HEK293 (cell line): ENCODE results near the gene PDE10A.

Experiments
- CTCF ChIA-PET: fragments of 350-600 bp; formaldehyde crosslinking; extraction: SDS; loops from one replicate; lab custom pipeline; 2021; ENCODE audit warnings: antibody characterized with exemption; lab: Yijun Ruan, JAX
- POLR2A ChIA-PET: fragments of 300-600 bp; formaldehyde crosslinking; extraction: SDS; loops from one replicate; lab custom pipeline; 2020; ENCODE audit warnings: antibody characterized with exemption, inconsistent platforms; lab: Yijun Ruan, JAX
- H3K27ac ChIP-seq: fragments of 200-500 bp; sonication (Bioruptor generic); 2 replicates; pipeline ENCODE4 v1.5.1; 2014; ENCODE audit warnings: low read depth, low read length, control low read depth, inconsistent platforms; ENCODE audit errors: extremely low read depth
- H3K36me3 ChIP-seq, 2 experiments: fragments of 200-500 bp in 1 of 2; sonication (Bioruptor generic) in 1 of 2; 1 replicate in 1 of 2; 2 replicates in 1 of 2; pipeline ENCODE4 v1.5.1; 2014 to 2017; ENCODE audit warnings: inconsistent platforms in 2 of 2, low read length in 2 of 2; ENCODE audit not compliant: control insufficient read depth in 2 of 2, insufficient read depth in 1 of 2
- H3K4me1 ChIP-seq: fragments of 200-500 bp; sonication (Bioruptor generic); 2 replicates; pipeline ENCODE4 v1.5.1; 2014; ENCODE audit warnings: mild to moderate bottlenecking, low read length, inconsistent platforms; ENCODE audit not compliant: control insufficient read depth, insufficient read depth
- H3K4me3 ChIP-seq: 2 replicates; pipeline ENCODE4 v1.5.1; 2011; ENCODE audit warnings: low read depth, mild to moderate bottlenecking, control low read depth, low read length, moderate library complexity
- H3K9me3 ChIP-seq: fragments of 200-500 bp; sonication (Bioruptor generic); 2 replicates; pipeline ENCODE4 v1.5.1; 2014; ENCODE audit warnings: low read depth, low read length, inconsistent platforms; ENCODE audit not compliant: control insufficient read depth, insufficient read depth
- KLF10 ChIP-seq: fragments of 450-650 bp; IDR thresholded peaks from 2 replicates; pipeline ENCODE4 v1.5.1; 2018; ENCODE audit warnings: missing biosample characterization, mild to moderate bottlenecking, missing genetic modification characterization
- REPIN1 ChIP-seq: fragments of 450-650 bp; formaldehyde crosslinking; IDR thresholded peaks from 2 replicates; pipeline ENCODE4 v1.5.1; 2017; ENCODE audit warnings: missing biosample characterization, missing genetic modification characterization, low read depth
- ZBTB20 ChIP-seq: fragments of 450-650 bp; formaldehyde crosslinking; IDR thresholded peaks from 2 replicates; pipeline ENCODE4 v1.5.1; 2016; ENCODE audit warnings: missing biosample characterization, missing genetic modification characterization
- ZFHX2 ChIP-seq: fragments of 450-650 bp; formaldehyde crosslinking; conservative IDR thresholded peaks from 2 replicates; pipeline ENCODE4 v1.5.1; 2016; ENCODE audit warnings: missing biosample characterization, missing genetic modification characterization
- ZNF10 ChIP-seq: fragments of 450-650 bp; formaldehyde crosslinking; IDR thresholded peaks from 2 replicates; pipeline ENCODE4 v1.5.1; 2017; ENCODE audit warnings: missing biosample characterization, missing genetic modification characterization
- ZNF2 ChIP-seq: fragments of 450-650 bp; formaldehyde crosslinking; IDR thresholded peaks from 2 replicates; pipeline ENCODE4 v1.5.1; 2016; ENCODE audit warnings: missing biosample characterization, missing genetic modification characterization
- ZNF221 ChIP-seq: fragments of 450-650 bp; formaldehyde crosslinking; IDR thresholded peaks from 2 replicates; pipeline ENCODE4 v1.5.1; 2017; ENCODE audit warnings: missing biosample characterization, missing genetic modification characterization, borderline replicate concordance
- ZNF350 ChIP-seq: fragments of 450-650 bp; formaldehyde crosslinking; IDR thresholded peaks from 2 replicates; pipeline ENCODE4 v1.5.0; 2017; ENCODE audit warnings: missing biosample characterization, mild to moderate bottlenecking, missing genetic modification characterization
- ZNF366 ChIP-seq: fragments of 450-650 bp; formaldehyde crosslinking; conservative IDR thresholded peaks from 2 replicates; pipeline ENCODE4 v1.5.1; 2016; ENCODE audit warnings: missing biosample characterization, missing genetic modification characterization
- ZNF426 ChIP-seq: fragments of 450-650 bp; formaldehyde crosslinking; IDR thresholded peaks from 2 replicates; pipeline ENCODE4 v1.5.1; 2017; ENCODE audit warnings: missing biosample characterization, missing genetic modification characterization, mild to moderate bottlenecking, inconsistent platforms, moderate library complexity
- ZNF510 ChIP-seq: fragments of 450-650 bp; formaldehyde crosslinking; IDR thresholded peaks from 2 replicates; pipeline ENCODE4 v1.5.1; 2018; ENCODE audit warnings: mild to moderate bottlenecking, missing genetic modification characterization, missing biosample characterization; ENCODE audit not compliant: insufficient replicate concordance
- TF ChIP-seq, protein P1 (sequence below): fragments of 450-650 bp; formaldehyde crosslinking; IDR thresholded peaks from 2 replicates; pipeline ENCODE4 v1.5.1; 2016; ENCODE audit warnings: missing biosample characterization, missing genetic modification characterization
- TF ChIP-seq, protein P2 (sequence below): fragments of 450-650 bp; formaldehyde crosslinking; IDR thresholded peaks from 2 replicates; pipeline ENCODE4 v1.5.1; 2017; ENCODE audit warnings: missing biosample characterization, missing genetic modification characterization
- TF ChIP-seq, protein P3 (sequence below): fragments of 450-650 bp; formaldehyde crosslinking; IDR thresholded peaks from 2 replicates; pipeline ENCODE4; 2016; ENCODE audit warnings: missing biosample characterization, missing genetic modification characterization
- TF ChIP-seq, protein P4 (sequence below): fragments of 450-650 bp; formaldehyde crosslinking; IDR thresholded peaks from 2 replicates; pipeline ENCODE4 v1.5.1; 2016; ENCODE audit warnings: missing biosample characterization, missing genetic modification characterization, borderline replicate concordance

PDE10A gene

DNA sequence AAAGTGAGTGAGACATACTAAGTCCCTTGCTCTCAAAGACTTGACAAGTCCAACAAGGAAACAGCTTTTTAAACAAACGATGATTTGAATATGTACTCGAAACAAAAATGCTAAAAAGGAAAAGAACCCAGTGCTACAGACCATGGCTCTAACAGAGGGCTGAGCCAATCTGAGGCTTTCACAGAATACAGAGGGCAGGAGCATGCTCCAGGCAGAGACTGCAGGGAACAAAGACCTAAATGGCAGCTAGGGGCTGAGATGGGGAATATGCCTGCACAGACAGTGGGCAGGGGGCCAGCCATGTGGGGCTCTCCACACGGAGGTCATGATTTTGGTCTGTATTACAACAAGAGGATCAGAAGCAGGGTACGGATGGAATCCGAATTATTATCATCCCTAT lies 322.5 kb downstream of the PDE10A start (continued):
- TF ChIP-seq, protein P1, sequence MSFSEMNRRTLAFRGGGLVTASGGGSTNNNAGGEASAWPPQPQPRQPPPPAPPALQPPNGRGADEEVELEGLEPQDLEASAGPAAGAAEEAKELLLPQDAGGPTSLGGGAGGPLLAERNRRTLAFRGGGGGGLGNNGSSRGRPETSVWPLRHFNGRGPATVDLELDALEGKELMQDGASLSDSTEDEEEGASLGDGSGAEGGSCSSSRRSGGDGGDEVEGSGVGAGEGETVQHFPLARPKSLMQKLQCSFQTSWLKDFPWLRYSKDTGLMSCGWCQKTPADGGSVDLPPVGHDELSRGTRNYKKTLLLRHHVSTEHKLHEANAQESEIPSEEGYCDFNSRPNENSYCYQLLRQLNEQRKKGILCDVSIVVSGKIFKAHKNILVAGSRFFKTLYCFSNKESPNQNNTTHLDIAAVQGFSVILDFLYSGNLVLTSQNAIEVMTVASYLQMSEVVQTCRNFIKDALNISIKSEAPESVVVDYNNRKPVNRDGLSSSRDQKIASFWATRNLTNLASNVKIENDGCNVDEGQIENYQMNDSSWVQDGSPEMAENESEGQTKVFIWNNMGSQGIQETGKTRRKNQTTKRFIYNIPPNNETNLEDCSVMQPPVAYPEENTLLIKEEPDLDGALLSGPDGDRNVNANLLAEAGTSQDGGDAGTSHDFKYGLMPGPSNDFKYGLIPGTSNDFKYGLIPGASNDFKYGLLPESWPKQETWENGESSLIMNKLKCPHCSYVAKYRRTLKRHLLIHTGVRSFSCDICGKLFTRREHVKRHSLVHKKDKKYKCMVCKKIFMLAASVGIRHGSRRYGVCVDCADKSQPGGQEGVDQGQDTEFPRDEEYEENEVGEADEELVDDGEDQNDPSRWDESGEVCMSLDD, result no peak
- no peak for TF ChIP-seq ZNF2 (tag by site-specific recombination)
- no peak for TF ChIP-seq ZNF426 (tag by site-specific recombination)
- TF ChIP-seq ZNF350 (tag by site-specific recombination), result no peak
- TF ChIP-seq REPIN1 (tag by site-specific recombination), result no peak
- no peak for TF ChIP-seq ZBTB20 (tag by site-specific recombination)
- TF ChIP-seq ZNF221 (tag by site-specific recombination), result no peak
- no peak for TF ChIP-seq ZNF510 (tag by site-specific recombination)

DNA sequence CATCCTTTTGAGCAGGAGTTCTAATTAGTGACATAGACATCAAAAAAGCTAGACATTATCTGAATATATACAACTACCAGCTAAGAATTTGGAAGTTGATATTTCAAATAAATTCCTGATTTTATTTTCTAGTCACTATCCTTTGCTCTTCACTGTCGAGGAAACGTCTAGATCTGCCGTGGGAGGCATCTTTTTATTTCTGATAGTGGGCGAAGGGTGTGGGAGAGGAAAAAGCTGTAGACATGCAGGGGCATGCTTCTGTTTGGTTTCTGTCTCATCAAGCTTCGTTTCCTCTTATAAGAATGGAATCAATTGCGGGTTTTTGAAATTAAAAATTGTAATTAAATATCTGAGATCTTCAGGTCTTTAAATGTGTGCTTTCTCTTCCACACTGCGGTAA lies 337.4 kb downstream of the PDE10A start:
- ChIA-PET POLR2A (no interaction called here), CTCF (no interaction called here)

More for the DNA sequence above, 337.4 kb downstream of the PDE10A start:
- Histone ChIP-seq H3K4me1 (no peaks in the 10 kb centered on the region), H3K27ac (no peak overlapping the region), H3K9me3 (no peaks in the 10 kb centered on the region)
- TF ChIP-seq, protein P2, sequence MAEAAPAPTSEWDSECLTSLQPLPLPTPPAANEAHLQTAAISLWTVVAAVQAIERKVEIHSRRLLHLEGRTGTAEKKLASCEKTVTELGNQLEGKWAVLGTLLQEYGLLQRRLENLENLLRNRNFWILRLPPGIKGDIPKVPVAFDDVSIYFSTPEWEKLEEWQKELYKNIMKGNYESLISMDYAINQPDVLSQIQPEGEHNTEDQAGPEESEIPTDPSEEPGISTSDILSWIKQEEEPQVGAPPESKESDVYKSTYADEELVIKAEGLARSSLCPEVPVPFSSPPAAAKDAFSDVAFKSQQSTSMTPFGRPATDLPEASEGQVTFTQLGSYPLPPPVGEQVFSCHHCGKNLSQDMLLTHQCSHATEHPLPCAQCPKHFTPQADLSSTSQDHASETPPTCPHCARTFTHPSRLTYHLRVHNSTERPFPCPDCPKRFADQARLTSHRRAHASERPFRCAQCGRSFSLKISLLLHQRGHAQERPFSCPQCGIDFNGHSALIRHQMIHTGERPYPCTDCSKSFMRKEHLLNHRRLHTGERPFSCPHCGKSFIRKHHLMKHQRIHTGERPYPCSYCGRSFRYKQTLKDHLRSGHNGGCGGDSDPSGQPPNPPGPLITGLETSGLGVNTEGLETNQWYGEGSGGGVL, result no peak
- TF ChIP-seq, protein P3, sequence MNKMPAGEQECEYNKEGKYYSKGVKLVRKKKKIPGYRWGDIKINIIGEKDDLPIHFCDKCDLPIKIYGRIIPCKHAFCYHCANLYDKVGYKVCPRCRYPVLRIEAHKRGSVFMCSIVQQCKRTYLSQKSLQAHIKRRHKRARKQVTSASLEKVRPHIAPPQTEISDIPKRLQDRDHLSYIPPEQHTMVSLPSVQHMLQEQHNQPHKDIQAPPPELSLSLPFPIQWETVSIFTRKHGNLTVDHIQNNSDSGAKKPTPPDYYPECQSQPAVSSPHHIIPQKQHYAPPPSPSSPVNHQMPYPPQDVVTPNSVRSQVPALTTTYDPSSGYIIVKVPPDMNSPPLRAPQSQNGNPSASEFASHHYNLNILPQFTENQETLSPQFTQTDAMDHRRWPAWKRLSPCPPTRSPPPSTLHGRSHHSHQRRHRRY (tag by site-specific recombination), result no peak
- no peak for TF ChIP-seq ZNF510 (tag by site-specific recombination)
- no peak for TF ChIP-seq ZNF10 (tag by site-specific recombination)
- TF ChIP-seq, protein P4, sequence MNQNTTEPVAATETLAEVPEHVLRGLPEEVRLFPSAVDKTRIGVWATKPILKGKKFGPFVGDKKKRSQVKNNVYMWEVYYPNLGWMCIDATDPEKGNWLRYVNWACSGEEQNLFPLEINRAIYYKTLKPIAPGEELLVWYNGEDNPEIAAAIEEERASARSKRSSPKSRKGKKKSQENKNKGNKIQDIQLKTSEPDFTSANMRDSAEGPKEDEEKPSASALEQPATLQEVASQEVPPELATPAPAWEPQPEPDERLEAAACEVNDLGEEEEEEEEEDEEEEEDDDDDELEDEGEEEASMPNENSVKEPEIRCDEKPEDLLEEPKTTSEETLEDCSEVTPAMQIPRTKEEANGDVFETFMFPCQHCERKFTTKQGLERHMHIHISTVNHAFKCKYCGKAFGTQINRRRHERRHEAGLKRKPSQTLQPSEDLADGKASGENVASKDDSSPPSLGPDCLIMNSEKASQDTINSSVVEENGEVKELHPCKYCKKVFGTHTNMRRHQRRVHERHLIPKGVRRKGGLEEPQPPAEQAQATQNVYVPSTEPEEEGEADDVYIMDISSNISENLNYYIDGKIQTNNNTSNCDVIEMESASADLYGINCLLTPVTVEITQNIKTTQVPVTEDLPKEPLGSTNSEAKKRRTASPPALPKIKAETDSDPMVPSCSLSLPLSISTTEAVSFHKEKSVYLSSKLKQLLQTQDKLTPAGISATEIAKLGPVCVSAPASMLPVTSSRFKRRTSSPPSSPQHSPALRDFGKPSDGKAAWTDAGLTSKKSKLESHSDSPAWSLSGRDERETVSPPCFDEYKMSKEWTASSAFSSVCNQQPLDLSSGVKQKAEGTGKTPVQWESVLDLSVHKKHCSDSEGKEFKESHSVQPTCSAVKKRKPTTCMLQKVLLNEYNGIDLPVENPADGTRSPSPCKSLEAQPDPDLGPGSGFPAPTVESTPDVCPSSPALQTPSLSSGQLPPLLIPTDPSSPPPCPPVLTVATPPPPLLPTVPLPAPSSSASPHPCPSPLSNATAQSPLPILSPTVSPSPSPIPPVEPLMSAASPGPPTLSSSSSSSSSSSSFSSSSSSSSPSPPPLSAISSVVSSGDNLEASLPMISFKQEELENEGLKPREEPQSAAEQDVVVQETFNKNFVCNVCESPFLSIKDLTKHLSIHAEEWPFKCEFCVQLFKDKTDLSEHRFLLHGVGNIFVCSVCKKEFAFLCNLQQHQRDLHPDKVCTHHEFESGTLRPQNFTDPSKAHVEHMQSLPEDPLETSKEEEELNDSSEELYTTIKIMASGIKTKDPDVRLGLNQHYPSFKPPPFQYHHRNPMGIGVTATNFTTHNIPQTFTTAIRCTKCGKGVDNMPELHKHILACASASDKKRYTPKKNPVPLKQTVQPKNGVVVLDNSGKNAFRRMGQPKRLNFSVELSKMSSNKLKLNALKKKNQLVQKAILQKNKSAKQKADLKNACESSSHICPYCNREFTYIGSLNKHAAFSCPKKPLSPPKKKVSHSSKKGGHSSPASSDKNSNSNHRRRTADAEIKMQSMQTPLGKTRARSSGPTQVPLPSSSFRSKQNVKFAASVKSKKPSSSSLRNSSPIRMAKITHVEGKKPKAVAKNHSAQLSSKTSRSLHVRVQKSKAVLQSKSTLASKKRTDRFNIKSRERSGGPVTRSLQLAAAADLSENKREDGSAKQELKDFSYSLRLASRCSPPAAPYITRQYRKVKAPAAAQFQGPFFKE, result no peak
- TF ChIP-seq ZNF366 (tag by site-specific recombination), result no peak
- TF ChIP-seq ZFHX2 (tag by site-specific recombination), result peak; percentile 44
- no peak for TF ChIP-seq KLF10
- TF ChIP-seq, all 188 proteins: peak for 1
- Histone ChIP-seq H3K36me3 (no peaks in the 10 kb centered on the region), H3K4me3 (no peak overlapping the region)
